ENCODE measurements around the gene MT1H. TPM values are rescaled to one million over a fixed set of nuclear protein-coding genes. Genes with fewer than 3 reads are reported as not detected.
A peak's percentile ranks its signal among the peaks of the same experiment; 100 is the strongest.

MT1H gene
- total RNA-seq, 4 donors from 2014 or later, result not detected

- Histone ChIP-seq H3K9me3 (no peaks in the 10 kb centered on the region), H3K27ac (peak overlapping the region in 2 of 4 donors; percentile 5 to 53), H3K36me3 (no peaks in the 10 kb centered on the region), H3K4me3 (no peak overlapping the region), H3K4me1 (peaks cover 0 to 45% (median 6%) of the 10 kb centered on the region in 3 donors), H3K27me3 (peaks cover 20% of the 10 kb centered on the region)
- ATAC-seq, result no peak
- no peak for TF ChIP-seq POLR2AphosphoS5 (IDR thresholded peaks at IDR 0.05)
- no peak for TF ChIP-seq POLR2A (IDR thresholded peaks at IDR 0.05)
- TF ChIP-seq EP300 (IDR thresholded peaks at IDR 0.05), result no peak
- WGBS, 2 donors (ENCODE audit: low coverage in 1 of 2), result 90 to 100% methylated on average over 2 of the region's 3 CpGs
Observed at GRCh38 chr16:56629531-56629930, 40.1 kb upstream of the MT1H start.

- H3K9me3 ChIP-seq, result no peaks in the 10 kb centered on the region
- H3K4me3 ChIP-seq, result no peak overlapping the region
- H3K27ac ChIP-seq, result no peak overlapping the region
- H3K36me3 ChIP-seq, result no peaks in the 10 kb centered on the region
- no peak for ATAC-seq
- peaks cover 26% of the 10 kb centered on the region for H3K27me3 ChIP-seq
- peaks cover 0 to 43% (median 4%) of the 10 kb centered on the region in 3 donors for H3K4me1 ChIP-seq
- WGBS, 2 donors (ENCODE audit: low coverage in 1 of 2), result 60% methylated on average over 3 of the region's 3 CpGs; no CpG with 5 or more reads in 1 of the 2 donors
- TF ChIP-seq POLR2A (IDR thresholded peaks at IDR 0.05) (no peak), POLR2AphosphoS5 (IDR thresholded peaks at IDR 0.05) (no peak), EP300 (IDR thresholded peaks at IDR 0.05) (no peak)
- TF ChIP-seq, protein P1, sequence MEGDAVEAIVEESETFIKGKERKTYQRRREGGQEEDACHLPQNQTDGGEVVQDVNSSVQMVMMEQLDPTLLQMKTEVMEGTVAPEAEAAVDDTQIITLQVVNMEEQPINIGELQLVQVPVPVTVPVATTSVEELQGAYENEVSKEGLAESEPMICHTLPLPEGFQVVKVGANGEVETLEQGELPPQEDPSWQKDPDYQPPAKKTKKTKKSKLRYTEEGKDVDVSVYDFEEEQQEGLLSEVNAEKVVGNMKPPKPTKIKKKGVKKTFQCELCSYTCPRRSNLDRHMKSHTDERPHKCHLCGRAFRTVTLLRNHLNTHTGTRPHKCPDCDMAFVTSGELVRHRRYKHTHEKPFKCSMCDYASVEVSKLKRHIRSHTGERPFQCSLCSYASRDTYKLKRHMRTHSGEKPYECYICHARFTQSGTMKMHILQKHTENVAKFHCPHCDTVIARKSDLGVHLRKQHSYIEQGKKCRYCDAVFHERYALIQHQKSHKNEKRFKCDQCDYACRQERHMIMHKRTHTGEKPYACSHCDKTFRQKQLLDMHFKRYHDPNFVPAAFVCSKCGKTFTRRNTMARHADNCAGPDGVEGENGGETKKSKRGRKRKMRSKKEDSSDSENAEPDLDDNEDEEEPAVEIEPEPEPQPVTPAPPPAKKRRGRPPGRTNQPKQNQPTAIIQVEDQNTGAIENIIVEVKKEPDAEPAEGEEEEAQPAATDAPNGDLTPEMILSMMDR (IDR thresholded peaks at IDR 0.05), result no peak
Observed at GRCh38 chr16:56630134-56630533, 39.5 kb upstream of the MT1H start.

DNA sequence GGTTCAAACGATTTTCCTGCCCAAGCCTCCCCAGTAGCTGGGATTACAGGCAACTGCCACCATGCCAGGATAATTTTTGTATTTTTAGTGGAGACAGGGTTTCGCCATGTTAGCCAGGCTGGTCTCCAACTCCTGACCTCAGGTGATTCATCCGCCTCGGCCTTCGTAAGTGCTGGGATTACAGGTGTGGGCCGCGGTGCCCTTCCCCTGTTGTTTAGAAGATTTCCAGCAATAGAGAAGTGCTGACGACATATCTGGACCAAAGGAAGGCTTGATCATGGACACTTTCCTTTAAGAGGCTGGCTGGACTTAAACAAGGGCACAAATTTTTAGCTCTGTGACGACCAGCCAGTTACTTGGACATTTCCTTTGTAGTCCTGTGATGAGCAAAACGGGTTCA, 38.4 kb upstream of the MT1H start:
- no peak overlapping the region for H3K4me3 ChIP-seq
- peaks cover 37% of the 10 kb centered on the region for H3K27me3 ChIP-seq

DNA sequence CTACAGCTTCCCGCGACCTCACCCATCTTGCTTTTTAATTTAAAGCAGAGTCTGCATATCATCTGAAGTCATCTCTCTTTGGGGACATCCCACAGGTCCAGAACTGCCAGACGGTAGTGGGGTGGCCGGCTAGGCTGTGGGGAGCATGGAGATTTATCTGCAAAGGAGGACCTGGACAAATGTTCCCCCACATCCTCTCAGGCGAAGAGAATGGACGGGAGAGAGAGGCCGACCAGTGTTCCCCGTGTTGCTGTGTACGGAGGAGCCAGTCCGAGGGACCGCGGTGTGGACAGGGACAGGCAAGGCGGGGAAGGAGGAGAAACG, 37.8 kb upstream of the MT1H start:
- no peak for TF ChIP-seq POLR2AphosphoS5 (IDR thresholded peaks at IDR 0.05)
- no peak for TF ChIP-seq POLR2A (IDR thresholded peaks at IDR 0.05)
- TF ChIP-seq, protein P1 (IDR thresholded peaks at IDR 0.05), result no peak
- no peak for TF ChIP-seq EP300 (IDR thresholded peaks at IDR 0.05)
- H3K27me3 ChIP-seq, result peaks cover 43% of the 10 kb centered on the region
- peaks cover 0 to 39% (median 8%) of the 10 kb centered on the region in 3 donors for H3K4me1 ChIP-seq
- no peaks in the 10 kb centered on the region for H3K9me3 ChIP-seq
- ATAC-seq, result no peak
- no peaks in the 10 kb centered on the region for H3K36me3 ChIP-seq
- 31 to 79% methylated on average over 2 to 9 of the region's 14 CpGs for WGBS, 2 donors (ENCODE audit: low coverage in 1 of 2)
- H3K27ac ChIP-seq, result peak overlapping the region in 3 of 4 donors; percentile 77 to 81 (median 79)
- H3K4me3 ChIP-seq, result peak overlapping the region; percentile 26 to 53

More for the DNA sequence above, 38.4 kb upstream of the MT1H start:
- no peak for TF ChIP-seq EP300 (IDR thresholded peaks at IDR 0.05)
- no peak for TF ChIP-seq POLR2A (IDR thresholded peaks at IDR 0.05)
- no peak for TF ChIP-seq POLR2AphosphoS5 (IDR thresholded peaks at IDR 0.05)
- TF ChIP-seq, protein P1 (IDR thresholded peaks at IDR 0.05), result no peak
- no peak for ATAC-seq
- peaks cover 0 to 45% (median 8%) of the 10 kb centered on the region in 3 donors for H3K4me1 ChIP-seq
- WGBS, 2 donors (ENCODE audit: low coverage in 1 of 2), result 91 to 92% methylated on average over 9 to 10 of the region's 10 CpGs
- peak overlapping the region in 3 of 4 donors; percentile 77 to 81 (median 79) for H3K27ac ChIP-seq
- H3K36me3 ChIP-seq, result no peaks in the 10 kb centered on the region
- no peaks in the 10 kb centered on the region for H3K9me3 ChIP-seq

DNA sequence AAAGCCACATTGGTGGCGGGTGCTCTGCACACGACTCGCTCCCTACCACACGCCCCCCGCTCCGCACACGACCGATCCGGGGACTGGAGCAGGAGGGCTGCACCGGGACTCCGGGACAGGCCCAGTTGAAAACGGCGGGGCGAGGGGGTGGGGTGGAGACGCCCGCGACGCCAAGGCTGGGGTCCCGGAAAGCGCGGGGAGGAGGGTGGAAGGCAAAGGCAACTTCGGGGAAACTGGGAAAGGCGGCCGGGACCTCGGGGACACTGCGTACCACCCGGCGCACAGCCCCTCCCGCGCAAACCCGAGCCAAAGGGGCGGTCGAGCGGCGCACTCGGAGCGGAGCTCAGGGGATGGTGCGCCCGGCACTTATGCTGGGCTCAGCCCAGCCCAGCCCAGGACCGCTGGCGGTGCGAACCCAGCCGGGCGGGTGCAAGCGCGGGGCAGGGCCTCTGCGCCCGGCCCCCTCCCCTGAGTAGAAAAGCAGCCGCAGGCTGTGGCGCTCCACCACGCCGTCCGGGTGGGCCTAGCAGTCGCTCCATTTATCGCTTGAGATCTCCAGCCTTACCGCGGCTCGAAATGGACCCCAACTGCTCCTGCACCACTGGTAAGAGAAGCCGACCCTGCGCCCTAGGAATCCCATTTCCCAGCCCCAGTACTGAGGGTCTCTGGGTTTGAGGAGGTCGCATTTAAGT, 37.3 kb upstream of the MT1H start, which contains the start of gene MT1M:
Gene MT1M (plus strand): TSS at position 504 of the 692 bp plus-strand sequence. CDS start 73 bp downstream, at position 577.
- peak; percentile 82 for ATAC-seq
- Histone ChIP-seq H3K36me3 (no peaks in the 10 kb centered on the region), H3K9me3 (no peaks in the 10 kb centered on the region), H3K4me1 (peaks cover 0 to 34% (median 8%) of the 10 kb centered on the region in 3 donors), H3K27me3 (peaks cover 48% of the 10 kb centered on the region), H3K4me3 (peak within 1 kb of the TSS; percentile 26 to 53), H3K27ac (peak within 1 kb of the TSS in 3 of 4 donors; percentile 77 to 81 (median 79))
- TF ChIP-seq EP300 (IDR thresholded peaks at IDR 0.05) (no peak), POLR2A (IDR thresholded peaks at IDR 0.05) (peak; percentile 43 to 68), POLR2AphosphoS5 (IDR thresholded peaks at IDR 0.05) (peak; percentile 84)
- TF ChIP-seq, protein P1 (IDR thresholded peaks at IDR 0.05), result peak in 1 of 4 experiments; percentile 14
- 8% methylated on average over 4 of the region's 61 CpGs; no CpG with 5 or more reads in 1 of the 2 donors for WGBS, 2 donors (ENCODE audit: low coverage in 1 of 2)
